Activated CD4-positive, alpha-beta T cell treated with anti-CD3 and anti-CD28 coated beads, Interleukin-2, amount 50 U/mL, for 16 hours (primary cell): ENCODE data around the gene WT1.

Experiments
- DNase-seq: peaks from one replicate; pipeline ENCODE4 v3.0.0-alpha.2; 2020

The WT1 gene

DNA sequence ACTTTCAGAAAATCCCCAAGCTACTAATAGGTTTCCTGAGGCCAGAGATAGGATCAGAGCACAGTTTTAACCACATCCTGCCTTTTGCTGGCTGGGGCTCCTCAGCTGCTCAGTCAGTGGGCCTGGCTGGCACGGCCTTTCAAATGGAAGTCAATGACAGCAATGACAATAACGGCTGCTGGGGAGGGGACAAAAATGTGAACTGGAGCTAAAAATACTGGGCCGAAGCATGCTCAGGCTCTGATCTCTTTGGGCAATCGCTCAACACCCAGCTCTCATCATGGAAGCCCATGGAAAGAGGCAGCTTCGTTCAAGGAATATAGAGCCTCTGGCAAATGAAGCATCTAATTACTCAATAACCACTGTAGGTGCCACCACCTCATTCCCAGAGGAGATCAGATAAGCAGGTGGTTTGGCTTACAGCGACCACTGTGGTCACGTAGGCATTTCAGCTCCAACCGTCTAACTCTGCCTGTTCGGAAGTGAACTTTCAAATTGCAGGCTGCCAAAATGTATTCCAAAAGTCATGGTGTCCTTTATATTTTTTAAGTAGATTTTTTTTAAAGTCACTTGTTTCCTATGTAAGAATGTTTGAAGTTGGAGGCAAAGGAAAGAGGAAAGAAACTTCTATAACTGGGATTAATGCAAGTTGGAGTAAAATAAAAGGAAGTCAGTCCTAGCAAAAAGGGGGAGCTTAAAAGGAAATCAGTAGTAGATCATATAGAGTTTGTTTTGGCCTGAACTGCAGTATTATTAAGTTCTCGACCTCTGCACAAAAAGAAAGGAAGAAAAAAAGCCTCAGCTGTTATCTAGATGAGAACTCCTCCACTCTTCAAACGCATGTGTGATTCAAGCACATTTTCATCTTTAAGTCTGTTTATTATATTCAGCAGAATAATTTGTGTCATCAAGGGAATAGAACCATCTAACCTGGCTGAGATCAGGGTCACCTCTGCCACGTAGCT lies 14.1 kb downstream of the WT1 start:
- peak; percentile 66 for DNase-seq

DNA sequence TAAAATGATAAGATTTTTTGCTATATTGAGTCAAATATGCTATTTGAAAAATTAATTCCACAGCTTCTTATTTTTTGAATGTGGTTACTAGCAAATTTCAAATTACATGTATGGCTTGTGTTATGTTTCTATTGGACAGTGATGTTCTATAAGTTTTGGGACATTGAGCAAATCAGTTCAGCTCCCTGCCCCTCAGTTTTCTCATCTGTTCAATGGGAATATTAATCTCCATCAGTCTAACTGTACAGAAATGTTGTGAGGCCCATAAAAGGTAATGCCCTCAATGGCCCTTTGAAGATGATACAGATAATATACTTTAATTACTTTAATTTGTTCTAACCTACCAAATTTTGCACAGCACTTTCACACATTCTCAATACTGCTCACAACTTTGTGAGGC lies 15.2 kb downstream of the WT1 start:
- DNase-seq: no peak

DNA sequence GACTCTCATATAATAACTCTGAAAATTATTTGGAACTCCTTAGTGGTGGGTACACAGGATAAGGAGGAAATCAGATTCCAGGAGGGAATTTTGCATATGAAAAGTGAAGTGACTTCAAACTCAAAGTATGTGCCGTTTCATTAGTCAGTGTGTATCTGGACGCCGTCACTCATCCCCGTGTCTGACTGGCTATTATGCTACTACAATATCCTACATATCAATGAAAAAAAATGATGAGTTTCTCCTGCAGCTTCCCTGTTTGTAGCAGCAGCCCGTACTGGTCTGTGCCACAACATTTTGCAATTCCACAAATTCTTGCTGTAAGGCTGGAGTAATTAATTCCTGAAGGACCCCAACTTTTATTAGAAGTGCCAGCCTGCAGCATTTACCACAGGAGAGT lies 16.5 kb downstream of the WT1 start:
- no peak for DNase-seq

DNA sequence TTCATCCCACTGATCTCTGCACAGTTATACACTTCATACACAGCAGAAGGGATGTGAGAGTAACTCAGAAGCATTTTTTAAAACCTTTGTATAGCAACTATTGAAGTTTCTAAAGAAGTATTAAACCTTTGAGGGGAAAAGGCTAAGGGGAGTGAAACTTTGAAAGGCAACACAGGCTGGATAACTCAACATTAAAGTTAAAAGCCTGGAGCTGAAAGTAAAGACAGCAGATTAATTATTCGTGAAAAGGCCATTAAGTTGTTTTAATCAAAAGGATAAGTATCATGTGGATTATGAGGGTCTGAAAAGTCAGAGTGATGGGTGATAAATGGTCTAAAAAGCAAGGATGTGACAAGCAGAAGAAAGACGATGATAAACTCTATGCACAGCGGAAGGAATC lies 17.5 kb downstream of the WT1 start:
- DNase-seq: no peak

DNA sequence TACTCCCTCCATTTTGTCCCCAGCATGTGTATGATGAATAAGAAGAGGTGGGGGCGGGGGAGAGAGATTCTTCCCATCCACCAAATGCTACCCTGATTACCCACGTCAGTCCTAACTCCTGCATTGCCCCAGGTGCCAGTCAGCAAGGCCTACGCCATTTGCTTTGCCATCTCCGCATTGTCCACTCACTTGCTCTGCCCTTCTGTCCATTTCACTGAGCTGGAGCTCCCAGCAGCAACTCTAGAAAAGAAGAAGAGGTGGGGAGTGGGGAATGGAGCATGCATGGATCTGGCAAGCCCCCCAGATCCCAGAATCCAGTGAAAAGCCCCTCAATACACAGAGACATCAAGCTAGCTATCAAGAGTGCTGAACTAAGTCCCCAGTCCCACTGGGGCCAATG lies 19.0 kb downstream of the WT1 start:
- DNase-seq: no peak

- no peak for DNase-seq
These were observed 20.4 kb downstream of the WT1 start for GRCh38 chr11:32414925-32415324.

DNA sequence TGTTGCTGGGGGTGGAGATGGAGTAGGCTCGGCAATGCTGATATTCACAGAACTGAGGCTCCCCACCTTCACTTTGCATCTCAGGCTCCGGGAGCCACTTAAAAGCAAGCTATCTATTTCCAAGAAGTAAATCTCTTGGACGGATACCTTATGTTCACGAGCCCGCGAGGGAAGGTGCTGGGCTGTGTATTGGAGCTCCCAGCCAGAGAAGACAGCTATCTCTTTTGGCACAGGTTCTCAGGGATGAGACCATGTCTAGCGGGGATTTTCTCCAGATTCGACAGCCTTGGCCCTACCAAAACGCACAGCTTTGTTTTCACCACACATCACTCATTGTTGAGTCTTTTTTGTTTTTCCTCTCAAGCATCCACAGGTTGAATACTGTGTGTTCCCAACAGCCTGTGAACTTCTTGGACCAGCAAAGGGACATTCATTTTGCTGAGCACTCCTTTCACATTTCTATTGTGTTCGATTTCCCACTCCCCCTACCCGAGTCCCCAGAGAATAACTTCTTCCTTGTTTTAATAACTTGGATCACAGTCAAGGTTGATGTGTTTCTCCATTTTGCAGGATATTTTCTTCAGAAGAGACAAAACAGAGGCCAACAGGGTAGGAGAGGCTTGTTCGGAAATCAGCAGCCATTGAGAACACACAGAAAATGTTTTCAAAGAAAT lies 23.3 kb downstream of the WT1 start:
- DNase-seq: no peak

DNA sequence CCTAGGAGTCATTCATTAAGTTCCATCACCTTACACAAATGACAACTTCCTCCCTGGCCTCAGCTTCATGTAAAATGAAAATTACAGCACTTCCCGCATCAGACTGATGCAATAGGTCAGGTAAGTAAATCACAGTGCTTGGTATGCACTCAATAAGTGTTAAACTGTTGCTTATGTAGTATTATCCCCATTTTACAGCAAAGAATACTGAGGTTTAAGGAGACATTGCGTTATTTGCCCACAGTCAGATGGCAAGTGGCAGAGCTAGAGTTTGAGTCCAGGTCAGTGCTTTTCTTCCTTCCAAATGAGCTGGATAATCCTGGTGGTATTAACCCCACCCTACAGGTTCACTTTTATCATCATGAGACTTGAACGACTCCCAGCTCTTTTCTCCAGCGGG lies 29.7 kb downstream of the WT1 start:
- DNase-seq: no peak

DNA sequence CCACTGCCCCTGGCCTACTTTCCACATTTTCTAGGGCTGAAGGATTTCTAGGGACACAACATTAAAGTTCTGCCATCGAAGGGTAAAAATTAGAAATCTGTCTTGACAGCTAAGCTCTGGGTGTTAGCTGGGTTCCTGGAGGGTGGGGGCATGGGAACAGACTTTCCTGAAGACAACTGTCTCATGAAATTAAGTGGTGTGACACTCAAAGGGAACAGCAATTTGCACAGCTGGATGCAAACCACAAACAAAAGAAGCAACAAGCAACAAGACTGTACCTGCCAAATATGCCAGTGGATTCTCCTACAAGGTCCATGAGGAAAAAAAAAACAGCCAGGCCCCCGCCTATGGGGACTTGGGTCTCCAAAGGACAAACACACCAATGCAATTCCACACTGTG lies 32.5 kb downstream of the WT1 start:
- DNase-seq: no peak

DNA sequence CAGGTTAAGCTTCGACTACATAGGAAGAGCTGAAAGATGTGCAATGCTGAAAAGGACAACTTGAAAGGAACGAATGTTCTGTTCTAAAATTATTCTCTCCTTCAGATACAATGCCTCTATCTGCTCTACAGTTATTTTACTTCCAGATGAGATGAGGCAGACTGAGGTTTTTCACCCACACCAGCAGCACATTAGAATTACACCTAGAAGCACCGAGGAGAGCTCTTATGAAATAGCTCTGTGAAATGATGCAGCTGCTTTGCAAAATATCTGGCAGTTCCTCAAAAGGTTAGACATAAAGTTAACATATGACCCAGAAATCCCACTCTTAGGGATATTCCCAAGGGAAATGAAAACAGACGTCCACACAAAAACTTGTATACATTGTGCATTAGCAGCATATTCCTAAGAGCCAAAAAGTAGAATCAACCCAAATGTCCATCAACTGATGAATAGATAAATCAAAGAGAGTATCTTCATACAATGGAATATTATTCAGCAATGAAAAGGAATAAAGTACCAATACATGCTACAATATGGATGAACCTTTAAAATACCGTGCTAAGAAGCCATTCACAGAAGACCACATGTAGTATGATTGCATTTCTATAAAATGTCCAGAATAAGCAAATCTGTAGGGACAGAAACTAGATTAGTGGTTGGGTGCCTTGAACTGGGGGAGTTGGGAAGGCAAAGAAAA lies 34.5 kb downstream of the WT1 start:
- DNase-seq: no peak

DNA sequence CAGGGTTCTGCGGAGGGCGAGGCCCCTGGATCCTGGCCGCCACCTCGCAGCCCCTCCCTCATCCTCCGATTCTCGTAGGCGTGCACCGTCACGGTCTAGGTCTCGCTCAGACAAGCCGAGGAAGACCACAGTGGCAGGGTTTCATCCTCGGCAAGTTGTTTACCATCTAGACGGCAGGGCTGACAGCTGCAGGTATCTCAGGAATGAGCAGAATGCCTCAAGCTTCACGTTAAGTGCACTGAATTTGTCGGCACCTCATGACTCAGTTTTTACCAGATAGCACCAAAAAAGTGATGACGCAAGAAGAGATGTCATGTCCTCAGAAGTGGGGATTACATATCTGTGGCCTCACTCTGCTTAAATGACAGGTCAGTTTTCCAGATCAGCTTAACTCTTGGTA lies 35.1 kb downstream of the WT1 start:
- no peak for DNase-seq

- no peak for DNase-seq
These were observed 38.3 kb downstream of the WT1 start for GRCh38 chr11:32396991-32397390.

GRCh38 chr11:32396331-32396730 lies 39.0 kb downstream of the WT1 start:
- no peak for DNase-seq

GRCh38 chr11:32395127-32395526 lies 40.2 kb downstream of the WT1 start:
- DNase-seq: no peak

DNA sequence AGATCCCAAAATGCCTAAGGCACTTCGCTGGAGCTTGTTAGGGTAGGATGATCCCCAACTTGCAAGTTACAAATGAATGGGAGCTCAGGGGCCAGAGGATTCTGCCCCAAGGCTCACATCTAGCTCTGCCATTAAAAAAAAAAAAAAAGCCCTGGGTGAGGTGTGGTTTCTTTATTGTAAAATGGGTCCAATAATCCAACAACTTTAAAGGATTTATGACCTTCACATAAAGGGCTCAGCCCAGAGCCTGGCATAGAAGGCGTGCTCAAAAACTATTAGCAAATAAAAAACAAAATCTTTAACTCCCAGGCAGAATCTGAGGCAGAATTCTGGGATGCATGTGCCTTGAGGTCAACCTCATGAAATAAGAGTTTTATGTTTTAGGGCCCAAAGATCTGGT lies 42.5 kb downstream of the WT1 start:
- no peak for DNase-seq

DNA sequence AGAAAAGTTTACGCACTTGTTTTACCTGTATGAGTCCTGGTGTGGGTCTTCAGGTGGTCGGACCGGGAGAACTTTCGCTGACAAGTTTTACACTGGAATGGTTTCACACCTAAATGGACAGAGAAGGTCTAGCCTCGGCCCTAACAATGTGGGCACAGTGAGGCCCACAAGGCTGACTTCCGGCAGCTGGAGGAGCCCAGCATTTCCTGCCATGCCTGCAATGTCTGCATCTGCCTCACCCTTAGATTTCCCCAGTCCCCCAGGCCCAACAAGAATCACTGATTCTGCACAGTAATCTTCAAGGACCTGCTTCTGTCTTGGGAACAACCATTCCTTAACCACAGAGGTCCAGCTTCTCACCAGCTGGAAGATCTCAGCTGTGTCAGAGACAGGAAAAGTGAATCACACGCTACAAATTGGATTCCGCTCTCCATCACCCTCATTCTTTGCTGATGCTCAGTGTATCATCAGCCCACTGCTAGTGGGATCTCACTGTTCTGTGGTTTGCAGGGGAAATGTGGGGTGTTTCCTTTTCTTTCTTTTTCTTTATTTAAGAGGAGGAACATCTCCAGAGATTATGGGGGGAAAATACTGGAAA lies 43.3 kb downstream of the WT1 start:
- no peak for DNase-seq

- DNase-seq: no peak
These were observed 43.9 kb downstream of the WT1 start for GRCh38 chr11:32391479-32391878.

DNA sequence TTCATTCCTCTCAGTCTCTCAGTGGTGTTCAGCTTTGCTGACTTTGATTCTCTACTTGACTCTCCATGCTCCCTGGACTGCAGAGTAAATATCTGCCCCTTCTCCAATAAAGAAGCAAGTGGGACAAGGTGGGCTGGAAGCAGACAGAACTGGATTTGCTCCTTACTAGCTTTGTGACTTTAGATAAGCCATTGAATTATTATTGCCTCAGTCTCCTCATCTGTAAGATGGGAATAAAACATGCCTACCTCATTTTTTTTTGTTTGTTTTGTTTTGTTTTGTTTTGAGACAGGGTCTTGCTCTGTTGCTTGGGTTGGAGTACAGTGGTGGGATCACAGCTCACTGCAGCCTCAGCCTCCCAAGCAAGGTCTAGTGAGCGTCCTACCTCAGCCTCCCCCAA lies 44.6 kb downstream of the WT1 start:
- DNase-seq: no peak

DNA sequence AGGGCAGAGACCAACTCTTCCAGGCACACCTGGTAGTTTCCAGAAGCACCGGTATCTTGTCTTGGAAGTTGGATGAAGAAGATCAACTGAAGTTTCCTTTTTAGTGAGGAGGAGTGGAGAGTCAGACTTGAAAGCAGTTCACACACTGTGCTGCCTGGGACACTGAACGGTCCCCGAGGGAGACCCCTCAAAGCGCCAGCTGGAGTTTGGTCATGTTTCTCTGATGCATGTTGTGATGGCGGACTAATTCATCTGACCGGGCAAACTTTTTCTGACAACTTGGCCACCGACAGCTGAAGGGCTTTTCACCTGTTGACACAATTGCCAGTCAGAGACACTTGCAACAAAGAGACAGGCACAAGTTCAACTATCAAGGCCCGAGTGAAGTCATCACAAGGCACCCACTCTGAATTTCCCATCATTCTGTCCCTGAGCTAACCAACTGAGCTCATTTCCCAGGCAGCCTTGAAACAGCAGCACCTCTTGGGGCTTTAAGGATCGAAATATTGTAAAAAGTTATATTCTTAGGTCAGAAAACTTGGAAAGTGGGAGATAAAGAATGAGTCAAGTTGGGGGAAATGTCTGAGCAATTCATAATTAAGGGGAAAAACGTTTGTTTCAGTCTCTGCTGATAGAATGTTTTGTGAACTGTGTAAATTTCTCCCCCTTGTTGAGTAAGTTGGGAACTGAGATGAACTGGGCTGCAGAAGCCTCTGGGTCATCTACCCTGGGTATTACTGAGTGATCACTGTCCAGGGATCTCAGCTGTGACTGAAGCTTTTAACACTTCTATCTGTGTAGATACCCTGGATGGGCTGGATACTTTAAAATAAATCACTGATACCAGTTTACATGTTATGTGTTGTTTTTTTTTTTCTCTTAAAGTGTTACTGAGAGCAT lies 46.2 kb downstream of the WT1 start:
- no peak for DNase-seq

DNA sequence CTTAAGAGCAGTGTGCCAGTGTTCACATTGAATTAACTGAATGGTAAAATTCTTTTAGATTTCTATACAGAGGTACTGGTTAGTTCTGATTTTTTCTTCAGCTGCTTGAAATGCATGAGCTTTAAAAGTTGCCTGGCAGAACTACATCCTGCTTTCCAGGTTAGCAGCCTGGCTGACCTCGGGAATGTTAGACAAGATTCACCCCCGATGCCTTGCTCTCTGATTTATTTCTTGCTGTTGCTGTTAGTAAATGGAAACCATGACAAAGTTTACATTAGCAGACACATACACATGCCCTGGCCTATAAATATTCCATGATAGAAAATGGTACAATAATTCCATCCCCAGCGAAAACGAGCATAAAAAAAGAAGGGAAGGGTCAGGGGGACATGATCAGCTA lies 47.0 kb downstream of the WT1 start:
- DNase-seq: no peak

- no peak for DNase-seq
These were observed 47.9 kb downstream of the WT1 start for GRCh38 chr11:32387411-32387810.

DNA sequence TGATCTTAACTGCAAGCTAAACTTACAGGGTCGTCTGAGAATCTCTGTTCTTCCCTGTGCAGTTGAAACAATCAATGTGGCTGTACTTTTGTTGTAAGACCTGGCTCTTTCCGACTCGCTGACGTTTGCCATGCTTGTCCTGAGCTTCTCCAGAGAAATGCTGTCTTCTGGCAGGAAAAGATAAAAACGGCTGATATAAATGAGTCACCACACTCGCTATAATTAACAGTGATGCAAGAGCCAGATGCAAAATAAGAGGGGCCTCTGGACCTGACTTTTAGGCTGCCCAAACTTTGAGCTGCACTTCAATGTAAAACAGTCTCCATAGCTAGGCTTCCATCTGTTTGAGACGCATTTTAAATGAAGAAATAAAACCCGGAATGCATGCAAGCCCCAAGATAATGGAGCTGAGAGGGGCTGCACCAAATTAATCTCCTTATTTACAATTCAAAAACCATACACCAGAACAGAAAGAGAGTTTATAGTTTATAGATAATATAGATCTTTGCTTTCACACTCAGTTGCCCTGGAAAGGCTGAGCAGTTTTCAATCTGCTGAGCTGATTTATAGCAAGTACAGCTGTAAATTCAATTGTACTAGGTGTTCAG lies 48.5 kb downstream of the WT1 start:
- no peak for DNase-seq
